ENCODE results near the gene CST9L. TPM values are rescaled to one million over a fixed set of nuclear protein-coding genes. Genes with fewer than 3 reads are reported as not detected.

Gene CST9L
- total and polyA plus RNA-seq, 12 donors = not detected

DNA sequence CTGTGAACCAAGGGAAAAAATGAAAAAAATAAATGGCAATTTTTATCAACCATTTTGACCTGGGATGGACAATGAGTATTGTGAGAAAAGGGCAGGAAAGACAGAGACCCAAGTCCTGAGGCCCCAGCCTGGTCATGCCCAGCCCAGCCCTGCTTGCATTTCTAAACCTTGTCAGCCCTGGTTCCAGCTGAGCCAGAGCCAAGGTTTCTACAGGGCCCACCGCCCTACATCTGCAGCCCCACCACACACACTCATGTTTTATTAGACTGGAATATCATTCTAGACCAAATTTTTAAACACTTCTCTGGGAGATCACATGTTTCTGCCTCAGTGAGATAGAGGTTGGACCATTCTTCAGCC lies 667 bp upstream of the CST9L start:
- Histone ChIP-seq H3K4me1 (no peaks in the 10 kb centered on the region), H3K27ac (no peak overlapping the region), H3K27me3 (peaks cover 0 to 16% (median 0%) of the 10 kb centered on the region in 7 donors), H3K9me3 (no peaks in the 10 kb centered on the region), H3K36me3 (no peaks in the 10 kb centered on the region), H3K4me3 (no peak overlapping the region)
- intact Hi-C loops (cut with DNase I) = no loop called here
- TF ChIP-seq CTCF (IDR thresholded peaks at IDR 0.05) = no peak
- no peak for ATAC-seq
- no peak for DNase-seq
- 85 to 88% methylated on average over 1 of the region's 1 CpG for whole genome bisulfite sequencing, 2 donors

- DNase-seq (no peak), ATAC-seq (no peak)
- Histone ChIP-seq H3K4me1 (no peaks in the 10 kb centered on the region), H3K27ac (no peak overlapping the region), H3K36me3 (no peaks in the 10 kb centered on the region), H3K9me3 (peaks cover 0 to 18% (median 13%) of the 10 kb centered on the region in 11 donors), H3K4me3 (no peak overlapping the region), H3K27me3 (peaks cover 0 to 16% (median 0%) of the 10 kb centered on the region in 7 donors)
- no peak for TF ChIP-seq CTCF (IDR thresholded peaks at IDR 0.05)
- intact Hi-C loops (cut with DNase I) = no loop called here
- 69 to 79% methylated on average over 7 of the region's 7 CpGs for WGBS, 2 donors
Observed at GRCh38 chr20:23566199-23566932, 1.9 kb downstream of the CST9L start.

DNA sequence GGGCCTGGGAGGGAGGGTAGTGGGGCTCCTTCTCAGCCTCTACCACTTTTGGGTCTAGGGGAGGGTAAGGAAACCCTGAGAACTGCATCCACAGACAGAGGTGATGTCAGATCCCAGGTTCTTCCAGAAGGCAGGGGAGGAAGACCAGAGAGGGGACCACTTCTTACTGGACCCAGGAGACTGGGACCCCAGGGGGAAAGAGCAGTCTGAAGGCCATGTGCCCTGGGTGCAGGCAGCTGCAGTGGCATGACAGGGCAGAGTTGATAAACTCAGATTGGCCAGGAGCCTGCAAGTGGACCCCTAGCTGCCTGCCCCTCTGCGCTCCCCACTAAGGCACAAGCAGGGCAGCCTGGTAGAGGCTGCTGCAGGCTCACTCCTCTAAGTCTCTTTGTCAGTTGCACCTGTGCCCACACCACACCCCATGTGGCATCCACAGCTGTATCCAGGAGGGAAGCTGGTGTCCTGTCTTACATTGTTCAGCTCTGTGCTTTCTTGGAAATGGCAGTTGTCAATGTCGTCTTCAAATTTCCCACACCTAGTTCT lies 2.7 kb downstream of the CST9L start:
- no peak for TF ChIP-seq CTCF (IDR thresholded peaks at IDR 0.05)
- no peak overlapping the region for H3K4me3 ChIP-seq
- 88 to 97% methylated on average over 2 of the region's 2 CpGs for WGBS, 2 donors
- H3K4me1 ChIP-seq = no peaks in the 10 kb centered on the region
- ATAC-seq (no peak), DNase-seq (no peak)
- H3K27ac ChIP-seq = no peak overlapping the region
- peaks cover 0 to 23% (median 17%) of the 10 kb centered on the region in 11 donors for H3K9me3 ChIP-seq
- H3K27me3 ChIP-seq = peaks cover 0 to 16% (median 0%) of the 10 kb centered on the region in 7 donors
- no peaks in the 10 kb centered on the region for H3K36me3 ChIP-seq
- intact Hi-C loops (cut with DNase I) = no loop called here

GRCh38 chr20:23564927-23565326 lies 3.4 kb downstream of the CST9L start:
- TF ChIP-seq CTCF (IDR thresholded peaks at IDR 0.05) = no peak
- Histone ChIP-seq H3K27me3 (peaks cover 0 to 16% (median 0%) of the 10 kb centered on the region in 7 donors), H3K4me1 (no peaks in the 10 kb centered on the region), H3K27ac (no peak overlapping the region), H3K36me3 (no peaks in the 10 kb centered on the region), H3K4me3 (no peak overlapping the region), H3K9me3 (peaks cover 0 to 30% (median 21%) of the 10 kb centered on the region in 11 donors)
- no peak for ATAC-seq
- intact Hi-C loops (cut with DNase I) = no loop called here
- no peak for DNase-seq
- 48 to 58% methylated on average over 3 of the region's 3 CpGs for WGBS, 2 donors
